Naive thymus-derived CD4-positive, alpha-beta T cell (primary cell): Measurements from ENCODE around the gene MYO16. TPM values are rescaled to one million over a fixed set of nuclear protein-coding genes. Genes with fewer than 3 reads are reported as not detected.

Source experiments
- ATAC-seq: fragments of 150-1000 bp; cut with Tn5 transposase; 2 replicates; pipeline ENCODE4 v1.10.0; 2021; ENCODE audit warnings: mild to moderate bottlenecking, moderate library complexity
- CTCF ChIA-PET: fragments of 350-600 bp; sonication (Branson Sonifier 250); formaldehyde crosslinking; loops from one replicate; lab custom pipeline; 2021; ENCODE audit warnings: antibody characterized with exemption; lab: Charles Lee
- POLR2A ChIA-PET: fragments of 350-600 bp; sonication (Branson Sonifier 250); formaldehyde crosslinking; loops from one replicate; lab custom pipeline; 2021; ENCODE audit warnings: antibody characterized with exemption, inconsistent platforms; lab: Charles Lee
- DNase-seq, 9 donors: peaks; one replicate each; pipeline versions ENCODE4 v3.0.0 to v3.0.0-alpha.2; 2020 to 2022; ENCODE audit warnings: mixed read lengths in 1 of 9
- H3K27ac ChIP-seq: one replicate; pipeline ENCODE4 v1.7.0; 2013; ENCODE audit warnings: mild to moderate bottlenecking, low read depth, low read length, moderate library complexity
- H3K27me3 ChIP-seq, 2 donors: one replicate each; pipeline ENCODE4 v1.7.0; 2013; ENCODE audit warnings: low read length in 2 of 2, mild to moderate bottlenecking in 2 of 2, moderate library complexity in 2 of 2; ENCODE audit not compliant: control insufficient read depth in 2 of 2, insufficient read depth in 2 of 2
- H3K36me3 ChIP-seq, 3 experiments: 1 replicate in 2 of 3; 2 replicates in 1 of 3; pipeline ENCODE4 v1.7.0; 2013; ENCODE audit warnings: low read length in 3 of 3, mild to moderate bottlenecking in 3 of 3, moderate library complexity in 1 of 3; ENCODE audit not compliant: insufficient read depth in 3 of 3, control insufficient read depth in 2 of 3
- H3K4me1 ChIP-seq, 2 donors: one replicate each; pipeline ENCODE4 v1.7.0; 2013; ENCODE audit warnings: low read length in 2 of 2, mild to moderate bottlenecking in 2 of 2, moderate library complexity in 1 of 2; ENCODE audit not compliant: control insufficient read depth in 2 of 2, insufficient read depth in 2 of 2
- H3K4me3 ChIP-seq: 2 replicates; pipeline ENCODE4 v1.7.0; 2013; ENCODE audit warnings: mild to moderate bottlenecking, low read length
- H3K9me3 ChIP-seq, 3 experiments: 1 replicate in 2 of 3; 2 replicates in 1 of 3; pipeline ENCODE4 v1.7.0; 2013; ENCODE audit warnings: low read length in 3 of 3; ENCODE audit not compliant: control insufficient read depth in 2 of 3
- H3K27ac Mint-ChIP-seq, 9 donors: one replicate each; pipeline ENCODE4 v1.8.0; 2020 to 2022; ENCODE audit warnings: mixed read lengths in 9 of 9, mild to moderate bottlenecking in 8 of 9, moderate library complexity in 5 of 9, inconsistent platforms in 2 of 9
- H3K27me3 Mint-ChIP-seq, 5 donors: one replicate each; pipeline ENCODE4 v1.8.0; 2021 to 2022; ENCODE audit warnings: mixed read lengths in 5 of 5, mild to moderate bottlenecking in 1 of 5
- H3K36me3 Mint-ChIP-seq, 5 donors: one replicate each; pipeline ENCODE4 v1.8.0; 2020 to 2022; ENCODE audit warnings: mixed read lengths in 5 of 5, mild to moderate bottlenecking in 3 of 5, inconsistent platforms in 1 of 5
- H3K4me1 Mint-ChIP-seq, 7 donors: one replicate each; pipeline ENCODE4 v1.8.0; 2020 to 2022; ENCODE audit warnings: mixed read lengths in 7 of 7, mild to moderate bottlenecking in 3 of 7, inconsistent platforms in 1 of 7
- H3K4me3 Mint-ChIP-seq, 10 donors: one replicate each; pipeline ENCODE4 v1.8.0; 2020 to 2022; ENCODE audit warnings: mild to moderate bottlenecking in 10 of 10, mixed read lengths in 10 of 10, moderate library complexity in 6 of 10, inconsistent platforms in 2 of 10
- H3K9me3 Mint-ChIP-seq, 11 donors: one replicate each; pipeline ENCODE4 v1.8.0; 2020 to 2022; ENCODE audit warnings: mixed read lengths in 11 of 11, mild to moderate bottlenecking in 4 of 11, inconsistent platforms in 1 of 11, moderate library complexity in 1 of 11
- intact Hi-C, 2 donors: fragments of 100-400 bp; cut with micrococcal nuclease; formaldehyde crosslinking; loops; one replicate each; pipeline ENCODE4 v1.15.1; 2023
- polyA plus RNA-seq, 2 donors: library from polyadenylated mRNA; unstranded; fragments of 300-500 nt; fragmentation: Illumina TruSeq; gene quantifications; one replicate each; pipeline ENCODE4 v1.2.3, GENCODE V29; 2021
- total RNA-seq, 6 experiments: library from RNA in 5 of 6; stranded (reverse) in 5 of 6; gene quantifications; 1 replicate in 5 of 6; 2 replicates in 1 of 6; pipeline ENCODE4 v1.2.3 and lab custom pipeline; 2021 to 2026

Gene MYO16
- total and polyA plus RNA-seq, 7 experiments from 2014 or later: 0.10 to 1.4 (median 1.4) TPM; not detected in 4

DNA sequence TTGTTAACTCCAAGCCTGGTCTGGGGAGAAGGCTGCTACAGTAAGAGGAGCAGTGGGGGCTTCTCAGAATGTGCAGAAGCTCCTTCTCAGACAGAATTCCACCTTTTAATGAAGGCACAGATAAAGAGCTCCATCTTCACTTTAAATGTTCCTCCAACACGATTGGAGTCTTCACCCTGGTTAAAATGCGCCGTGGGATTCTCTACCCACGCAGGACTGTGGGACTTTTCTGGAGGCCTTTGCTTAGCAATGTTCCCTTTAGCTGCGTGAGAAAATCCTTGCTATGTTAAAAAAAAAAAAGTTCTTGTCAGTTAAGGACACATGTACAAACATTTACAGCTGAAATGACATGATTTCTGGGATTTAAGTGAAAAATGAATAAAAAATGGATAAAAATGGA is 546.3 kb downstream of the MYO16 start:
- Mint-ChIP-seq H3K9me3 (peaks cover 0 to 3% (median 0%) of the 10 kb centered on the region in 11 donors), H3K4me3 (no peak overlapping the region), H3K27ac (no peak overlapping the region), H3K27me3 (peaks cover 0 to 6% (median 0%) of the 10 kb centered on the region in 5 donors), H3K4me1 (no peaks in the 10 kb centered on the region), H3K36me3 (no peaks in the 10 kb centered on the region)
- CTCF ChIA-PET: no interaction called here
- H3K27me3 ChIP-seq: no peaks in the 10 kb centered on the region
- no peaks in the 10 kb centered on the region for H3K9me3 ChIP-seq
- DNase-seq (no peak), ATAC-seq (no peak)
- POLR2A ChIA-PET: no interaction called here
- no peak overlapping the region for H3K4me3 ChIP-seq
- H3K27ac ChIP-seq: no peak overlapping the region
- intact Hi-C loops: no loop called here
- no peaks in the 10 kb centered on the region for H3K4me1 ChIP-seq
- no peaks in the 10 kb centered on the region for H3K36me3 ChIP-seq

DNA sequence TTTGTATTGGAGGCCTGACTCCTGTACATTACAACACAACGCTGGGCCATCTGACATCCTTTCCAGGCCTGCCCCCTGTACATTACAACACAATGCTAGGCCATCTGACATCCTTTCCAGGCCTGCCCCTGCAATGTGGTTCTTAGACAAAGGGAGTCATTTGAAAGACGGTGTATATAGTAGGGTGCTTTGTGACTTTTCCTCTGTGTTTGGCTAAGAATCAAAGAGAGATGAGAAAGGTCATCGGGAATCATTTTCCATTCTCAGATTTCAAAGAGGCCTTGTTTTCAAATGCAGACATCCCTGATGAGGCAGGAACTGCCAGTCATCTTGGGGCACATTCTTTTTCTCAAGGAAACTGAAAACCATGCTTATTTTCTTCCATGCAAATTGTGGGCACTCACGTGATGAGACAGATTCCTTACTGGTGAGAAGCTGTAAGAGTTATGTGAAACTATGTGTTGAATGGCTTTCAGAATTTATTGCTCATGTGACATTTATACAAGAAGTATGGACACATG is 551.6 kb downstream of the MYO16 start:
- H3K27ac ChIP-seq: no peak overlapping the region

DNA sequence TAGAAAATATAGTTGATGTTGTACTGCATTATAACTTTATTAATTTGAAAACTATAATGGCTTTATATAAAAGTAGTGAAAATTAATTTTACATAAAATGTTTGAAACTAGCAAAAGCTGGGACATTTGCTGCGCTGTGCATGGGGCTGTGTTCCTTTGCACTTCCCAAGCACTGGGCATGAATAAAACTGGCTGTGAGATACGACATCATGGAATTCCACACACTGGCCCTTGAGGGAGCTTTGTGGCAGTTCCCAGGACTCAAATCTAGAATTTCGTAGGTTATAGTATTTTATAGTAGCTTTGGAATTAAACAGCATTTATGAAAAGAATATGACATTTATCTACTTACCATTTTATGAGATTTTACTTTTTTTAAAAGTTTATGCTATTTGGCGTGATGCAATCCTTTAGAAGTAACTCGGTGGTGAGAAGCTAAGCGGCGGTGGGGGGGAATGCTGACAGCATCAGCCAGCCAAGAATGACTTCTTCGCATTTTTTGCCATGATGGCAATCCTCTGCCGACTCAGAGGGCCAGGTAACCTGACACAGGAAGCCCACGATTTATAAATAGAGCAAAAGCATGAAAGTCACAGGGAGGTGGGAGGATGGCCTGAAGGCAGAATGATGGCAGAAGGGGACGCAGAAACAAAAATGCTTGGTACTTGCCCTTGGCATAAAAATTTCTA is 553.5 kb downstream of the MYO16 start:
- no peak overlapping the region for H3K4me3 ChIP-seq
- POLR2A ChIA-PET: no interaction called here
- H3K27ac ChIP-seq: no peak overlapping the region
- no peaks in the 10 kb centered on the region for H3K9me3 Mint-ChIP-seq
- no peaks in the 10 kb centered on the region for H3K36me3 Mint-ChIP-seq
- no peak for ATAC-seq
- H3K27me3 ChIP-seq: no peaks in the 10 kb centered on the region
- DNase-seq: no peak
- no peaks in the 10 kb centered on the region for H3K4me1 ChIP-seq
- H3K27ac Mint-ChIP-seq: no peak overlapping the region
- intact Hi-C loops: no loop called here
- CTCF ChIA-PET: no interaction called here
- H3K4me1 Mint-ChIP-seq: peaks cover 0 to 1% (median 0%) of the 10 kb centered on the region in 7 donors
- H3K4me3 Mint-ChIP-seq: no peak overlapping the region
- H3K27me3 Mint-ChIP-seq: peaks cover 0 to 27% (median 9%) of the 10 kb centered on the region in 5 donors
- H3K36me3 ChIP-seq: no peaks in the 10 kb centered on the region
- H3K9me3 ChIP-seq: no peaks in the 10 kb centered on the region

More for the DNA sequence above, 551.6 kb downstream of the MYO16 start:
- no peaks in the 10 kb centered on the region for H3K9me3 ChIP-seq
- H3K4me1 ChIP-seq: no peaks in the 10 kb centered on the region
- Mint-ChIP-seq H3K27ac (no peak overlapping the region), H3K36me3 (no peaks in the 10 kb centered on the region), H3K27me3 (peaks cover 0 to 24% (median 4%) of the 10 kb centered on the region in 5 donors), H3K4me3 (no peak overlapping the region), H3K9me3 (peaks cover 0 to 3% (median 0%) of the 10 kb centered on the region in 11 donors), H3K4me1 (peaks cover 0 to 1% (median 0%) of the 10 kb centered on the region in 7 donors)
- H3K36me3 ChIP-seq: no peaks in the 10 kb centered on the region
- DNase-seq (no peak), ATAC-seq (no peak)
- H3K27me3 ChIP-seq: no peaks in the 10 kb centered on the region
- ChIA-PET POLR2A (no interaction called here), CTCF (interaction anchor here (0.5 kb wide), 1 partner anchor 970 kb away, joined by 3 read pairs; no protein-coding TSS in a partner anchor)
- H3K4me3 ChIP-seq: no peak overlapping the region
- intact Hi-C loops: no loop called here

DNA sequence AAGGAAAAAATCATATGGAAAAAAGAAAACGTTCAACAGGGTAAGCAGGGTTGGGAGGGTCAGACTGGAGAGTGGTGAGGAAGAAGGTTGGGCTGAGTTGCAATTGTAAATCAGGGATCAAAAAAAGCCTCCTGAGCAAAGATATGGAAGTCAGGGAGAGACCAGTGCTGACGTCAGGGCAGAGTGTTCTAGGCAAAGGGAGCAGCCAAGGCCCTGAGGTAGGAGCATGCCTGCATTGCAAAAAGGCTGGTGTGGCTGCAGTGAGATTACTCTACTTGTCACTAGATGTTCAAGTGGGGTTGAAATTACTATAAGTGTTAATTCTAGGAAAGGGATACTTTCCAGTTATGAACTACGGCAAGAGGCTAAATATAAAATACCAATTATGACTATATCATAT is 562.0 kb downstream of the MYO16 start:
- CTCF ChIA-PET: no interaction called here
- POLR2A ChIA-PET: no interaction called here
- Mint-ChIP-seq H3K4me3 (no peak overlapping the region), H3K27me3 (peaks cover 0 to 32% (median 29%) of the 10 kb centered on the region in 5 donors), H3K4me1 (no peaks in the 10 kb centered on the region), H3K27ac (no peak overlapping the region), H3K36me3 (no peaks in the 10 kb centered on the region), H3K9me3 (no peaks in the 10 kb centered on the region)
- DNase-seq (no peak), ATAC-seq (no peak)
- H3K27ac ChIP-seq: no peak overlapping the region
- H3K4me3 ChIP-seq: no peak overlapping the region
- intact Hi-C loops: no loop called here
- no peaks in the 10 kb centered on the region for H3K9me3 ChIP-seq
- no peaks in the 10 kb centered on the region for H3K27me3 ChIP-seq
- H3K4me1 ChIP-seq: no peaks in the 10 kb centered on the region
- H3K36me3 ChIP-seq: no peaks in the 10 kb centered on the region

DNA sequence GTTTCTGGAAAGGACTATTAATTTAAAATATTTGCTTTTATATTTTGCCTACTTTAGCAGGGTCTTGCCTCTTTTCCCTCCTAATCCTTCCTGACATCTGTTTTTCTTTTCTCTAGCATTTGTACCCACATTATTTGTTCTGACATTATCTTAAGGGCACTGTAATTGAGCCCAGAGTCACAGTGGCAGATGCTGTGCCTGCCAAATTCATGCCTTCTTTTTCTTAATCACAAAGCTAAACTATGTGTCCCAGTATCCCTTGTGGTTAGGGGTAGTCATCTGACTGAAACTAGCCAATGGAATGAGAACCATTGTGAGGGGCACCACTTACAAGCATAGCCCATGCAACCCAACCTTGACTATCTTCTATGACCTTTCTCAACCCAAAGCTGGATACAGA is 562.9 kb downstream of the MYO16 start:
- H3K27me3 ChIP-seq: no peaks in the 10 kb centered on the region
- Mint-ChIP-seq H3K27me3 (peaks cover 0 to 35% (median 24%) of the 10 kb centered on the region in 5 donors), H3K4me1 (no peaks in the 10 kb centered on the region), H3K9me3 (no peaks in the 10 kb centered on the region), H3K27ac (no peak overlapping the region), H3K36me3 (no peaks in the 10 kb centered on the region), H3K4me3 (no peak overlapping the region)
- H3K27ac ChIP-seq: no peak overlapping the region
- H3K4me1 ChIP-seq: no peaks in the 10 kb centered on the region
- ATAC-seq (no peak), DNase-seq (no peak)
- ChIA-PET CTCF (no interaction called here), POLR2A (no interaction called here)
- H3K36me3 ChIP-seq: no peaks in the 10 kb centered on the region
- intact Hi-C loops: no loop called here
- H3K9me3 ChIP-seq: no peaks in the 10 kb centered on the region
- H3K4me3 ChIP-seq: no peak overlapping the region

DNA sequence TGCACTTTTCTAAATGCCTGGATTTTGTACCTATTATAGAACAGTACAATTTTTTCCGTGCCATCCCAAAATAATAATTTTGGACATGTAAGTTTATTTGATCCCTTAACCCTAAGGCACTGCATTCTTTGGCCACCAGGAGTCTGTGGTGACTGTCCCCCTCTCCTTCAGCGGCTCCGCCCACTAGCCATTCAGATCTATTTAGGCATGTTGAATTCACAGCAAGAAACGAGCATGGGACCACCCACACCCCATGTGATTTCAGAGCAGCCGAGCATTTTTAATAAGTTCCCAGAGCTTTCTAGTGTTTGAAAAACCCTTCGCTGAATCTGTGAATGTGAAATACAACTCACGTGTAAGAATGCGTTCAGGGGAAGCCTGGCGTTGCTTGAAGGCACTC is 567.5 kb downstream of the MYO16 start:
- H3K27me3 Mint-ChIP-seq: peaks cover 0 to 30% (median 9%) of the 10 kb centered on the region in 5 donors
- H3K4me1 Mint-ChIP-seq: no peaks in the 10 kb centered on the region
- no peak overlapping the region for H3K4me3 Mint-ChIP-seq
- no peaks in the 10 kb centered on the region for H3K4me1 ChIP-seq
- H3K27me3 ChIP-seq: no peaks in the 10 kb centered on the region
- H3K4me3 ChIP-seq: no peak overlapping the region
- no peak for DNase-seq
- H3K9me3 Mint-ChIP-seq: peaks cover 0 to 4% (median 0%) of the 10 kb centered on the region in 11 donors
- no peaks in the 10 kb centered on the region for H3K36me3 ChIP-seq
- ChIA-PET POLR2A (interaction anchor here (0.6 kb wide), 1 partner anchor 547 kb away, joined by 3 read pairs; no protein-coding TSS in a partner anchor), CTCF (no interaction called here)
- no peaks in the 10 kb centered on the region for H3K9me3 ChIP-seq
- ATAC-seq: no peak
- intact Hi-C loops: no loop called here
- H3K36me3 Mint-ChIP-seq: peaks cover 0 to 3% (median 0%) of the 10 kb centered on the region in 5 donors
- H3K27ac Mint-ChIP-seq: no peak overlapping the region
- no peak overlapping the region for H3K27ac ChIP-seq

DNA sequence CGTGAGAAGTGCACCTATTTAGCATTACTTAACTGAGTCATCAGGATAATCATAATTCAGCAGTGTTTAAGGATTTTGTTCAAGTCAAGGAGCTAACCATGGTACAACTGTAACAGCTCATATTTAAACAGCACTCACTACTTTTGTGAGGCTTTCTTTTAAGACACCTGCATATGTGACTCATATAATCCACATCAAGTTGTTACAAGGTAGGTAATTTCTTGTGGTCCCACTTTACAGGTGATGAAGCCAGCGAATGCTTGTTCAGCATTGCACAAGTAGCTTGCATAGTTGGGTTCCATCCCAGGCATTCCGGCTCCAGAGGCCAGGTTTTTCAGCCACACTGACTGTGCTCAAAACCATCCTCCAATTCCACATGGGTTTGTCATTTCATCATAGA is 569.2 kb downstream of the MYO16 start:
- Mint-ChIP-seq H3K36me3 (peaks cover 0 to 3% (median 0%) of the 10 kb centered on the region in 5 donors), H3K4me3 (no peak overlapping the region), H3K27ac (no peak overlapping the region), H3K4me1 (no peaks in the 10 kb centered on the region), H3K27me3 (peaks cover 0 to 32% (median 9%) of the 10 kb centered on the region in 5 donors), H3K9me3 (peaks cover 0 to 4% (median 0%) of the 10 kb centered on the region in 11 donors)
- ATAC-seq (no peak), DNase-seq (no peak)
- intact Hi-C loops: no loop called here
- H3K4me1 ChIP-seq: no peaks in the 10 kb centered on the region
- CTCF ChIA-PET: no interaction called here
- no peak overlapping the region for H3K27ac ChIP-seq
- no peaks in the 10 kb centered on the region for H3K9me3 ChIP-seq
- H3K4me3 ChIP-seq: no peak overlapping the region
- POLR2A ChIA-PET: no interaction called here
- no peaks in the 10 kb centered on the region for H3K27me3 ChIP-seq
- H3K36me3 ChIP-seq: no peaks in the 10 kb centered on the region
